Panc1 (cell line): ENCODE results near the gene SHC3. TPM values are rescaled to one million over a fixed set of nuclear protein-coding genes. Genes with fewer than 3 reads are reported as not detected.

Experiments used
- ATAC-seq: fragments of 200-7000 bp; cut with Tn5 transposase; 2 replicates; pipeline ENCODE4 v1.9.1; 2020; ENCODE audit warnings: mild to moderate bottlenecking, moderate library complexity
- BruUV-seq: library from RNA; stranded (reverse); fragments of 400-500 nt; replicated peaks from 2 replicates; lab custom pipeline; 2021; lab: Mats Ljungman, UMichigan
- CTCF ChIA-PET: fragments of 300-600 bp; sonication (Branson Sonifier 250); formaldehyde crosslinking; loops from one replicate; lab custom pipeline; 2022; ENCODE audit warnings: antibody characterized with exemption; lab: Charles Lee
- POLR2A ChIA-PET: fragments of 300-600 bp; sonication (Branson Sonifier 250); formaldehyde crosslinking; loops from one replicate; lab custom pipeline; 2022; ENCODE audit warnings: antibody characterized with exemption; lab: Charles Lee
- DNase-seq: peaks from one replicate; pipeline ENCODE4 v3.0.0-alpha.2; 2010; ENCODE audit warnings: low read depth, low spot score
- H3K27ac ChIP-seq: 2 replicates; pipeline ENCODE4 v1.5.1; 2011; ENCODE audit warnings: mild to moderate bottlenecking, low read length, inconsistent platforms
- H3K27me3 ChIP-seq: fragments of 200-500 bp; sonication (Bioruptor generic); 2 replicates; pipeline ENCODE4 v1.6.0; 2014; ENCODE audit warnings: low read length, inconsistent platforms; ENCODE audit not compliant: control insufficient read depth, insufficient read depth
- H3K36me3 ChIP-seq: fragments of 200-500 bp; sonication (Bioruptor generic); 2 replicates; pipeline ENCODE4 v1.5.1; 2014; ENCODE audit warnings: inconsistent platforms, mild to moderate bottlenecking, low read length, moderate library complexity; ENCODE audit not compliant: control insufficient read depth, insufficient read depth
- H3K4me1 ChIP-seq: 2 replicates; pipeline ENCODE4 v1.5.1; 2011; ENCODE audit warnings: inconsistent platforms, mild to moderate bottlenecking, low read length, moderate library complexity; ENCODE audit not compliant: control insufficient read depth, insufficient read depth
- H3K4me3 ChIP-seq, 2 experiments: 2 replicates each; pipeline ENCODE4 v1.5.1; 2011 to 2012; ENCODE audit warnings: low read depth in 2 of 2, low read length in 2 of 2, mild to moderate bottlenecking in 2 of 2, inconsistent platforms in 1 of 2, moderate library complexity in 1 of 2
- H3K9me3 ChIP-seq: fragments of 200-500 bp; sonication (Bioruptor generic); 2 replicates; pipeline ENCODE4 v1.5.1; 2014; ENCODE audit warnings: low read depth, mild to moderate bottlenecking, inconsistent platforms, low read length, moderate library complexity; ENCODE audit not compliant: control insufficient read depth, insufficient read depth
- CTCF ChIP-seq: fragments of 450-650 bp; IDR thresholded peaks from 2 replicates; pipeline ENCODE4 v1.5.1; 2017; ENCODE audit warnings: mild to moderate bottlenecking
- POLR2AphosphoS5 ChIP-seq: IDR thresholded peaks from 2 replicates; pipeline ENCODE4 v1.6.1; 2012; ENCODE audit warnings: mild to moderate bottlenecking, low read depth, low read length, moderate library complexity
- REST ChIP-seq, 2 experiments: IDR thresholded peaks; 2 replicates each; pipeline ENCODE4 v1.6.1; 2011 to 2012; ENCODE audit warnings: low read depth in 2 of 2, control low read depth in 1 of 2, low read length in 1 of 2, mild to moderate bottlenecking in 1 of 2, moderate library complexity in 1 of 2; ENCODE audit not compliant: insufficient read depth in 1 of 2
- SIN3A ChIP-seq: IDR thresholded peaks from 2 replicates; pipeline ENCODE4 v1.6.1; 2012; ENCODE audit warnings: low read depth, mild to moderate bottlenecking, low read length, moderate library complexity, borderline replicate concordance; ENCODE audit not compliant: insufficient read depth
- TCF7L2 ChIP-seq: IDR thresholded peaks from 2 replicates; pipeline ENCODE4 v1.6.1; 2011; ENCODE audit warnings: mild to moderate bottlenecking, low read depth, low read length, inconsistent platforms
- in situ Hi-C: cut with HindIII; loops from 2 replicates; pipeline ENCODE4 v1.10.0; 2016; ENCODE audit warnings: low sequenced_read_pairs, low pct_unique_long_range_greater_than_20kb
- intact Hi-C: fragments of 100-400 bp; cut with micrococcal nuclease; formaldehyde crosslinking; loops from one replicate; pipeline ENCODE4 v1.10.0; 2022; ENCODE audit not compliant: unreplicated experiment
- total RNA-seq: library from RNA; stranded (reverse); gene quantifications from one replicate; pipeline ENCODE4 v1.2.1, GENCODE V29; 2021; ENCODE audit not compliant: unreplicated experiment

Gene SHC3
- total RNA-seq, 1 experiment from 2014 or later, result 1.7 TPM

GRCh38 chr9:89219637-89220036 is 41.0 kb upstream of the SHC3 start:
- Histone ChIP-seq H3K4me1 (no peaks in the 10 kb centered on the region), H3K27me3 (no peaks in the 10 kb centered on the region), H3K9me3 (no peaks in the 10 kb centered on the region), H3K4me3 (no peak overlapping the region), H3K27ac (no peak overlapping the region), H3K36me3 (no peaks in the 10 kb centered on the region)
- DNase-seq, result no peak
- in situ Hi-C loops (no loop called here), intact Hi-C loops (no loop called here)
- TF ChIP-seq REST (IDR thresholded peaks at IDR 0.05; ENCODE audit: insufficient read depth in 1 of 2, low read depth in 2 of 2, low read length in 1 of 2) (no peak), POLR2AphosphoS5 (no peak), TCF7L2 (no peak), CTCF (no peak), SIN3A (no peak)
- BruUV-seq, result no TSS peak
- ChIA-PET CTCF (no interaction called here), POLR2A (interaction anchor here (0.6 kb wide), 1 partner anchor 48 kb away, joined by 3 read pairs; no protein-coding TSS in a partner anchor)
- ATAC-seq, result no peak

DNA sequence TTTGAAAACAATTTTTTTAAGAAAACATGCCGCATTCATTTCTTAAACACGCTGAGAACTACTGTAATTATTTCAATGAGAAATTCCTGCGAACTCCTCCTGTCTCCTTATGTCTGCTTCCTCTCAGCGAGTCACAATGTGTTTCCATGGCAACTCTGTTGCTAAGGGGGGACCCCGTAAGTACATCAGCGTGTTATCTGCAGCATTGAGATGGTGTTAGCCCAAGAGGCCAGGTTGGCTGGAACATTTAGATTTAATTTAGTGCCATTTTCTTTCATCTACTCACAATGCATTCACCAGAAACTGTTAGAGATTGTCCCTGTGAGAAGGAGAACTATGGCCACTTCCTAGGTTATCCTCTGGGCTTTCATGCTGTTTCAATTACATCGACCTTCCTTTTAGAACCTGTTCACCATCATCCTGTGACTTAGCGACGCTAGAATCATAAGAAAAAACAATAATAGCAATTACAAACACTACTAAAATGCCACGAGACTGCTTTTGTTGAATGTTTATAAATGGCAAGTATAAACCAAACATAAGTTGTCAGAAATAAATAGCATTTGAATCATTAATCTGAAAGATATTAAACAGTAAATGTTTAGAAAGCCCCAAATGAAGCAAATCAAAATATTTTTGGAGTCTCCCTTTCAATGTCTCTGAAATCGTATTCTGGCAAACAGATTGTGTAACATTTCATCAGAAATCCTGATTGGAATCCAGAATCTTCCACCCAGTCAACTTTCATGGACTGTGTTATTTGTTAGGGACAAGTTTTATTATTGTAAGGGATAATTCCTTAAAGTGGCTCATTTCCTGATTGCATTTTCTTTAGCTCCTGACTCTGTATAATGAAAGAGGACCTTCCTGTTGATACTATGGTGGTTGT is 39.7 kb upstream of the SHC3 start:
- ChIA-PET POLR2A (no interaction called here), CTCF (no interaction called here)
- no peaks in the 10 kb centered on the region for H3K9me3 ChIP-seq
- TF ChIP-seq SIN3A, result no peak
- no peak for TF ChIP-seq POLR2AphosphoS5
- no peak for TF ChIP-seq TCF7L2
- TF ChIP-seq REST (IDR thresholded peaks at IDR 0.05; ENCODE audit: insufficient read depth in 1 of 2, low read depth in 2 of 2, low read length in 1 of 2), result no peak
- TF ChIP-seq CTCF, result no peak
- intact Hi-C loops, result no loop called here
- no peaks in the 10 kb centered on the region for H3K27me3 ChIP-seq
- H3K36me3 ChIP-seq, result no peaks in the 10 kb centered on the region
- H3K4me1 ChIP-seq, result no peaks in the 10 kb centered on the region
- no peak for ATAC-seq
- no TSS peak for BruUV-seq
- H3K27ac ChIP-seq, result no peak overlapping the region
- DNase-seq, result no peak
- in situ Hi-C loops, result no loop called here
- no peak overlapping the region for H3K4me3 ChIP-seq
